Measurements from ENCODE around the gene ANGPTL4. TPM values are rescaled to one million over a fixed set of nuclear protein-coding genes. Genes with fewer than 3 reads are reported as not detected.

The ANGPTL4 gene
- total RNA-seq, 2 donors from 2014 or later: 0.89 to 5.0 TPM

- no peaks in the 10 kb centered on the region for H3K27me3 Mint-ChIP-seq (ENCODE audit: low read depth)
- no peak for ATAC-seq (replicated peaks in 1 of 2)
- H3K4me3 Mint-ChIP-seq: no peak overlapping the region
- H3K9me3 Mint-ChIP-seq: no peaks in the 10 kb centered on the region
- H3K27ac Mint-ChIP-seq: no peak overlapping the region
- no peak for DNase-seq
- peaks cover 7 to 16% of the 10 kb centered on the region in 2 donors for H3K36me3 Mint-ChIP-seq (ENCODE audit: insufficient read depth in 2 of 2)
- H3K4me1 Mint-ChIP-seq (ENCODE audit: low read depth): peaks cover 25% of the 10 kb centered on the region
These were observed 39.5 kb upstream of the ANGPTL4 start for GRCh38 chr19:8324186-8325050.

GRCh38 chr19:8325454-8325853 is 38.5 kb upstream of the ANGPTL4 start:
- Mint-ChIP-seq H3K27ac (no peak overlapping the region), H3K9me3 (no peaks in the 10 kb centered on the region), H3K36me3 (ENCODE audit: insufficient read depth in 2 of 2) (peaks cover 6 to 14% of the 10 kb centered on the region in 2 donors), H3K4me1 (ENCODE audit: low read depth) (peaks cover 14% of the 10 kb centered on the region), H3K27me3 (ENCODE audit: low read depth) (no peaks in the 10 kb centered on the region), H3K4me3 (no peak overlapping the region)
- ATAC-seq (replicated peaks in 1 of 2) (no peak), DNase-seq (no peak)

- DNase-seq (no peak), ATAC-seq (replicated peaks in 1 of 2) (no peak)
- H3K27ac Mint-ChIP-seq: no peak overlapping the region
- no peaks in the 10 kb centered on the region for H3K4me1 Mint-ChIP-seq (ENCODE audit: low read depth)
- no peak overlapping the region for H3K4me3 Mint-ChIP-seq
- no peaks in the 10 kb centered on the region for H3K9me3 Mint-ChIP-seq
- H3K27me3 Mint-ChIP-seq (ENCODE audit: low read depth): no peaks in the 10 kb centered on the region
- no peaks in the 10 kb centered on the region for H3K36me3 Mint-ChIP-seq (ENCODE audit: insufficient read depth in 2 of 2)
These were observed 34.0 kb upstream of the ANGPTL4 start for GRCh38 chr19:8329996-8330395.

- H3K4me3 Mint-ChIP-seq: no peak overlapping the region
- H3K27me3 Mint-ChIP-seq (ENCODE audit: low read depth): peaks cover 8% of the 10 kb centered on the region
- DNase-seq (no peak), ATAC-seq (replicated peaks in 1 of 2) (no peak)
- H3K27ac Mint-ChIP-seq: no peak overlapping the region
- peaks cover 6% of the 10 kb centered on the region for H3K4me1 Mint-ChIP-seq (ENCODE audit: low read depth)
- H3K36me3 Mint-ChIP-seq (ENCODE audit: insufficient read depth in 2 of 2): no peaks in the 10 kb centered on the region
- no peaks in the 10 kb centered on the region for H3K9me3 Mint-ChIP-seq
These were observed 32.6 kb upstream of the ANGPTL4 start for GRCh38 chr19:8331263-8331845.

- H3K4me1 Mint-ChIP-seq (ENCODE audit: low read depth): peaks cover 6% of the 10 kb centered on the region
- peak overlapping the region in 1 of 2 donors; percentile 39 for H3K4me3 Mint-ChIP-seq
- H3K27me3 Mint-ChIP-seq (ENCODE audit: low read depth): peaks cover 23% of the 10 kb centered on the region
- no peaks in the 10 kb centered on the region for H3K36me3 Mint-ChIP-seq (ENCODE audit: insufficient read depth in 2 of 2)
- no peak overlapping the region for H3K27ac Mint-ChIP-seq
- ATAC-seq (replicated peaks in 1 of 2) (no peak), DNase-seq (no peak)
- no peaks in the 10 kb centered on the region for H3K9me3 Mint-ChIP-seq
These were observed 30.8 kb upstream of the ANGPTL4 start for GRCh38 chr19:8332976-8333766.

- H3K9me3 Mint-ChIP-seq: no peaks in the 10 kb centered on the region
- H3K36me3 Mint-ChIP-seq (ENCODE audit: insufficient read depth in 2 of 2): no peaks in the 10 kb centered on the region
- H3K27me3 Mint-ChIP-seq (ENCODE audit: low read depth): peaks cover 27% of the 10 kb centered on the region
- H3K27ac Mint-ChIP-seq: no peak overlapping the region
- peak overlapping the region; percentile 43 to 54 for H3K4me3 Mint-ChIP-seq
- peaks cover 6% of the 10 kb centered on the region for H3K4me1 Mint-ChIP-seq (ENCODE audit: low read depth)
- no peak for ATAC-seq (replicated peaks in 1 of 2)
- no peak for DNase-seq
These were observed 30.0 kb upstream of the ANGPTL4 start for GRCh38 chr19:8333767-8334457.

- Mint-ChIP-seq H3K4me3 (peak overlapping the region in 1 of 2 donors; percentile 62), H3K27ac (no peak overlapping the region)
These were observed 29.3 kb upstream of the ANGPTL4 start for GRCh38 chr19:8334458-8335342.

GRCh38 chr19:8335343-8336071 is 28.4 kb upstream of the ANGPTL4 start:
- Mint-ChIP-seq H3K27ac (no peak overlapping the region), H3K4me1 (ENCODE audit: low read depth) (peaks cover 6% of the 10 kb centered on the region), H3K4me3 (peak overlapping the region; percentile 62 to 68), H3K9me3 (no peaks in the 10 kb centered on the region), H3K36me3 (ENCODE audit: insufficient read depth in 2 of 2) (no peaks in the 10 kb centered on the region), H3K27me3 (ENCODE audit: low read depth) (peaks cover 31% of the 10 kb centered on the region)
- ATAC-seq (replicated peaks in 1 of 2) (peak; percentile 76), DNase-seq (peak; percentile 52 to 58)

More at GRCh38 chr19:8334458-8335342, 29.3 kb upstream of the ANGPTL4 start:
- Mint-ChIP-seq H3K4me1 (ENCODE audit: low read depth) (peaks cover 6% of the 10 kb centered on the region), H3K36me3 (ENCODE audit: insufficient read depth in 2 of 2) (no peaks in the 10 kb centered on the region), H3K9me3 (no peaks in the 10 kb centered on the region), H3K27me3 (ENCODE audit: low read depth) (peaks cover 27% of the 10 kb centered on the region)
- DNase-seq (peak; percentile 60 to 64), ATAC-seq (replicated peaks in 1 of 2) (peak; percentile 78 to 80)

- H3K4me3 Mint-ChIP-seq: peak overlapping the region; percentile 62 to 68
- H3K27me3 Mint-ChIP-seq (ENCODE audit: low read depth): peaks cover 36% of the 10 kb centered on the region
- no peak overlapping the region for H3K27ac Mint-ChIP-seq
- ATAC-seq (replicated peaks in 1 of 2) (no peak), DNase-seq (no peak)
- no peaks in the 10 kb centered on the region for H3K9me3 Mint-ChIP-seq
- no peaks in the 10 kb centered on the region for H3K36me3 Mint-ChIP-seq (ENCODE audit: insufficient read depth in 2 of 2)
- peaks cover 6% of the 10 kb centered on the region for H3K4me1 Mint-ChIP-seq (ENCODE audit: low read depth)
These were observed 27.8 kb upstream of the ANGPTL4 start for GRCh38 chr19:8336072-8336569.

- Mint-ChIP-seq H3K4me1 (ENCODE audit: low read depth) (peaks cover 6% of the 10 kb centered on the region), H3K27me3 (ENCODE audit: low read depth) (peaks cover 36% of the 10 kb centered on the region), H3K4me3 (no peak overlapping the region), H3K9me3 (no peaks in the 10 kb centered on the region), H3K27ac (no peak overlapping the region), H3K36me3 (ENCODE audit: insufficient read depth in 2 of 2) (no peaks in the 10 kb centered on the region)
- DNase-seq (no peak), ATAC-seq (replicated peaks in 1 of 2) (no peak)
These were observed 27.3 kb upstream of the ANGPTL4 start for GRCh38 chr19:8336660-8337059.

GRCh38 chr19:8337728-8338127 is 26.2 kb upstream of the ANGPTL4 start:
- Mint-ChIP-seq H3K27ac (no peak overlapping the region), H3K36me3 (ENCODE audit: insufficient read depth in 2 of 2) (no peaks in the 10 kb centered on the region), H3K27me3 (ENCODE audit: low read depth) (peaks cover 36% of the 10 kb centered on the region), H3K4me3 (no peak overlapping the region), H3K9me3 (no peaks in the 10 kb centered on the region), H3K4me1 (ENCODE audit: low read depth) (peaks cover 6% of the 10 kb centered on the region)
- ATAC-seq (replicated peaks in 1 of 2): no peak
- DNase-seq: no peak

Data from activated T-cell treated with anti-CD3 and anti-CD28 coated beads, Interleukin-2, amount 50 U/mL, for 72 hours (primary cell).